ENCODE data around the gene HERC5.
A peak's percentile ranks its signal among the peaks of the same experiment; 100 is the strongest.
"Not testable (repeated sequence)": the region's sequence is repeated elsewhere in the genome, so short reads cannot be mapped to it uniquely, and the experiment has no call there.

Gene HERC5

DNA sequence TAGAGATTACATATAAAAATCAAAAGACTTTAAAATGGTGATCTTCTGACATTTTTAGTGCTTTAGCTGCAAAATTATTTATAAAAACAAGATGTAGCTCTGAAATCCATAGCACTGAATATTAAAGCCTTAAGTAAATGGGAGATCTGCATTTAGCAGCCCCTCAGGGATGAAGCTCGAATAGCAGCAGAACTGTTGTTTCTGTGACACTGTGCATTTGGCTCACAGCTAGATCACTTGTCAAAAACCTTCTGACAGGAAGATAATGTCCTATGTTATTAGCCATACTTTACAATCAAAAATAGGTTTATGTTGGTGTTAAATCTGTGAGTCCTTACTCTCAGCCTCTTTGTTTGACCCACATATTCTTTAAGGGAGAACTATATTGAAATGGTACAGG is 80.8 kb downstream of the HERC5 start:
- no peak for DNase-seq (ENCODE audit: low read depth)
- TF ChIP-seq, protein P1, sequence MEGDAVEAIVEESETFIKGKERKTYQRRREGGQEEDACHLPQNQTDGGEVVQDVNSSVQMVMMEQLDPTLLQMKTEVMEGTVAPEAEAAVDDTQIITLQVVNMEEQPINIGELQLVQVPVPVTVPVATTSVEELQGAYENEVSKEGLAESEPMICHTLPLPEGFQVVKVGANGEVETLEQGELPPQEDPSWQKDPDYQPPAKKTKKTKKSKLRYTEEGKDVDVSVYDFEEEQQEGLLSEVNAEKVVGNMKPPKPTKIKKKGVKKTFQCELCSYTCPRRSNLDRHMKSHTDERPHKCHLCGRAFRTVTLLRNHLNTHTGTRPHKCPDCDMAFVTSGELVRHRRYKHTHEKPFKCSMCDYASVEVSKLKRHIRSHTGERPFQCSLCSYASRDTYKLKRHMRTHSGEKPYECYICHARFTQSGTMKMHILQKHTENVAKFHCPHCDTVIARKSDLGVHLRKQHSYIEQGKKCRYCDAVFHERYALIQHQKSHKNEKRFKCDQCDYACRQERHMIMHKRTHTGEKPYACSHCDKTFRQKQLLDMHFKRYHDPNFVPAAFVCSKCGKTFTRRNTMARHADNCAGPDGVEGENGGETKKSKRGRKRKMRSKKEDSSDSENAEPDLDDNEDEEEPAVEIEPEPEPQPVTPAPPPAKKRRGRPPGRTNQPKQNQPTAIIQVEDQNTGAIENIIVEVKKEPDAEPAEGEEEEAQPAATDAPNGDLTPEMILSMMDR (conservative IDR thresholded peaks at IDR 0.05; ENCODE audit: low read depth, low read length): no peak
- H3K4me3 ChIP-seq (ENCODE audit: low read depth, low read length): no peak overlapping the region

DNA sequence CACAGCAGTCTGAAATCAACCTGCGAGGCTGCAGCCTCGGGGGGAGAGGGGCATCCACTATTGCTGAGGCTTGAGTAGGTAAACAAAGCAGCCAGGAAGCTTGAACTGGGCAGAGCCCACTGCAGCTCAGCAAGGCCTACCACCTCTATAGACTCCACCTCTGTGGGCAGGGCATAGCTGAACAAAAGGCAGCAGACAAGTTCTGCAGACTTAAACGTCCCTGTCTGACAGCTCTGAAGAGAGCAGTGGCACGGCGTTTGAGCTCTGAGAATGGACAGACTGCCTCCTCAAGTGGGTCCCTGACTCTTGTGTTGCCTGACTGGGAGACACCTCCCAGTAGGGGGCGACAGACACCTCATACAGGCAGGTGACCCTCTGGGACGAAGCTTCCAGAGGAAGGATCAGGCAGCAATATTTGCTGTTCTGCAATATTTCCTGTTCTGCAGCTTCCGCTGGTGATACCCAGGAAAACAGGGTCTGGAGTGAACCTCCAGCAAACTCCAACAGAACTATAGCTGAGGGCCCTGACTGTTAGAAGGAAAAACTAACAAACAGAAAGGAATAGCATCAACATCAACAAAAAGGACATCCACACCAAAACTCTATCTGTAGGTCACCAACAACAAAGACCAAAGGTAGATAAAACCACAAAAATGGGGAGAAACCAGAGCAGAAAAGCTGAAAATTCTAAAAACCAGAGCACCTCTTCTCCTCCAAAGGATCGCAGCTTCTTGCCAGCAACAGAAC is 82.6 kb downstream of the HERC5 start:
- H3K4me3 ChIP-seq (ENCODE audit: low read depth, low read length): not testable (repeated sequence)
- peak; percentile 76 for DNase-seq (ENCODE audit: low read depth)
- TF ChIP-seq, protein P1 (conservative IDR thresholded peaks at IDR 0.05; ENCODE audit: low read depth, low read length): peak; percentile 68

DNA sequence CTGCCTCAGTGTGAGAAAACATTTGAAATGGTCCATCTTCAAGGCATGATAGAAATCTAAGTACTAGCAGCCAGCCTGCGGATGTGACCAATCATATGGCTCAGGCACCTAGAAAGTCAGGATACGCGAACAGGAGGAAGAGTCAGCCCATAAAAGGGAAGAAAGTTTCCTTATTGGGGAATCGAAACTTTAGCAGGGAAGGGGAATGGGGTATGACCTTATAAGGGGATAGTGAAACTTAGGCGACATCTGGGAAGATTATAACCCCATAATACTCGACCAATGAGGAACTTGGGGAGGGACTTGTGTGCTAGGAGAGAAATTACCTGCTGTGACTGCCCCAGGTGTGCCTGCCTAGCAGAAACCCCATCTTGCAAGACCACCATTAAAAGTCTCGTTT is 92.9 kb downstream of the HERC5 start:
- TF ChIP-seq, protein P1 (conservative IDR thresholded peaks at IDR 0.05; ENCODE audit: low read depth, low read length): no peak
- DNase-seq (ENCODE audit: low read depth): no peak
- H3K4me3 ChIP-seq (ENCODE audit: low read depth, low read length): no peak overlapping the region

Measured in choroid plexus epithelial cell (primary cell).